Measurements from ENCODE around the gene CMC1.

- TF ChIP-seq CTCF (IDR thresholded peaks at IDR 0.05) (no peak), POLR2A (IDR thresholded peaks at IDR 0.05) (no peak)
Observed at GRCh38 chr3:28315711-28316110, 74.3 kb downstream of the CMC1 start.

All from Peyer's patch (tissue), 4 donors.